PFSK-1 (cell line): ENCODE results near the gene PGAP3.

Source experiments
- FOXP2 ChIP-seq: optimal IDR thresholded peaks from 2 replicates; pipeline ENCODE3; 2011; ENCODE audit warnings: borderline replicate concordance, control low read depth, inconsistent platforms; ENCODE audit not compliant: insufficient read depth; ENCODE audit errors: extremely low read length, extremely low read depth
- POLR2AphosphoS5 ChIP-seq: IDR thresholded peaks from 2 replicates; pipeline ENCODE4 v1.6.1; 2012; ENCODE audit warnings: low read depth, mild to moderate bottlenecking, control low read depth, low read length, moderate library complexity
- REST ChIP-seq, 2 experiments: IDR thresholded peaks; 2 replicates each; pipeline versions ENCODE4 v1.6.1 to v1.8.0; 2011 to 2012; ENCODE audit warnings: low read depth in 2 of 2, low read length in 2 of 2, control low read depth in 1 of 2, inconsistent platforms in 1 of 2, mild to moderate bottlenecking in 1 of 2, moderate library complexity in 1 of 2; ENCODE audit not compliant: insufficient read depth in 1 of 2
- SIN3A ChIP-seq: IDR thresholded peaks from 2 replicates; pipeline ENCODE4 v1.6.1; 2012; ENCODE audit warnings: mild to moderate bottlenecking, low read length, moderate library complexity, borderline replicate concordance; ENCODE audit not compliant: insufficient read depth
- TAF1 ChIP-seq: IDR thresholded peaks from 2 replicates; pipeline ENCODE4 v1.6.1; 2012; ENCODE audit warnings: low read length, control low read depth, borderline replicate concordance; ENCODE audit not compliant: insufficient read depth

The PGAP3 gene

GRCh38 chr17:39675390-39676082 is 12.3 kb downstream of the PGAP3 start:
- no peak for TF ChIP-seq SIN3A
- TF ChIP-seq FOXP2 = no peak
- no peak for TF ChIP-seq TAF1
- no peak for TF ChIP-seq REST (IDR thresholded peaks at IDR 0.05; ENCODE audit: insufficient read depth in 1 of 2, low read depth in 2 of 2, low read length in 2 of 2)
- no peak for TF ChIP-seq POLR2AphosphoS5

- TF ChIP-seq REST (IDR thresholded peaks at IDR 0.05; ENCODE audit: insufficient read depth in 1 of 2, low read depth in 2 of 2, low read length in 2 of 2) = no peak
- TF ChIP-seq POLR2AphosphoS5 = no peak
- TF ChIP-seq TAF1 = no peak
- TF ChIP-seq FOXP2 = no peak
- TF ChIP-seq SIN3A = no peak
Observed at GRCh38 chr17:39674702-39675389, 13.0 kb downstream of the PGAP3 start.

- TF ChIP-seq FOXP2 (no peak), TAF1 (no peak), REST (IDR thresholded peaks at IDR 0.05; ENCODE audit: insufficient read depth in 1 of 2, low read depth in 2 of 2, low read length in 2 of 2) (no peak), POLR2AphosphoS5 (no peak), SIN3A (no peak)
Observed at GRCh38 chr17:39674179-39674578, 13.7 kb downstream of the PGAP3 start.

GRCh38 chr17:39673335-39674081 is 14.3 kb downstream of the PGAP3 start:
- TF ChIP-seq REST (IDR thresholded peaks at IDR 0.05; ENCODE audit: insufficient read depth in 1 of 2, low read depth in 2 of 2, low read length in 2 of 2) (no peak), SIN3A (no peak), FOXP2 (no peak), TAF1 (no peak), POLR2AphosphoS5 (no peak)
